ENCODE data around the gene TRIP6.
"Not testable (repeated sequence)": the region's sequence is repeated elsewhere in the genome, so short reads cannot be mapped to it uniquely, and the experiment has no call there.

TRIP6 gene

GRCh38 chr7:100891568-100892247, 24.5 kb downstream of the TRIP6 start:
- no peak for DNase-seq

DNA sequence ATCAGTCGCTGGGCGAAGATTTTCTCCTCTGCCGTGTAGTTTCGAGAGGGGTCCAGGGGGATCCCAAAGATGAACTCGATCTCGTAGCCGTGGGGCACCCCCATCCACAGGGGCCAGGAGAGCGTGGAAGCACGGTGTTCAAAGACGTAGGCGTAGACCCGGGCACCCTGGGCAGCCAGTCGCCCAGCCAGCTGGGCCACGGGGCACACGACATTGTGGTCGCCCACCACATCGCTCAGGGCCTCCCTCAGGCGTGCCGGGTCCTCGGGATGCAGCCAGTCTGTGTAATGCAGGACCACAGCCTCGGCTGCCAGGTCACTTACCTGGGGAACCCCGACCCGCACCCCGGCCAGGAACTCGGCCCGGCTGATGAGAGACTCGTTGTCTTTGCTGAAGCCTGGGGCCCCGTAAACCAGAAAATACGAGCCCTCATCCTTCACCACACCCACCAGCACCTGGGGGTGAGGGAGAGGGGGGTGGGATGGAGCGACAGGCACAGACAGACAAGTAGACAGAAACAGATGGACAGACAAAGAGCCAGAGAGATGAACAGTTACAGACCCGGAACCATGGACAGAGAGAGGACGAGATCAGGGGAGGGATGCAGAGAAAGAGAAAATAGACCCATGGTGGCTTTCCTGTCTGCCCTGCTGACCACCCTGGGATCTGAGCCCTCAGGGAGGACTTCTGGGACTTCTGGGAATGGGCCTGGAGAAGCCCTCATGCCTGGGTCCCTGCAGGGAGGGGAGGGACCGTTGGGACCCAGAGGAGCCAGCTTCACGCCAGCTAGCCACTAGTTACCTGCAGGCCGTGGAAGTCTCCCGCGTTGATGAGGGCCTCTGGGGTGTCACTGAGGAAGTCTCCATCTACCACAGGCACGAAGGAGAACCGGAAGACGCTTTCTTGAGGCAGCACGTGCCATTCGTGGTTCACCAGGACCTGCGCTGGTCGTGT, 25.5 kb downstream of the TRIP6 start:
- DNase-seq = no peak

DNA sequence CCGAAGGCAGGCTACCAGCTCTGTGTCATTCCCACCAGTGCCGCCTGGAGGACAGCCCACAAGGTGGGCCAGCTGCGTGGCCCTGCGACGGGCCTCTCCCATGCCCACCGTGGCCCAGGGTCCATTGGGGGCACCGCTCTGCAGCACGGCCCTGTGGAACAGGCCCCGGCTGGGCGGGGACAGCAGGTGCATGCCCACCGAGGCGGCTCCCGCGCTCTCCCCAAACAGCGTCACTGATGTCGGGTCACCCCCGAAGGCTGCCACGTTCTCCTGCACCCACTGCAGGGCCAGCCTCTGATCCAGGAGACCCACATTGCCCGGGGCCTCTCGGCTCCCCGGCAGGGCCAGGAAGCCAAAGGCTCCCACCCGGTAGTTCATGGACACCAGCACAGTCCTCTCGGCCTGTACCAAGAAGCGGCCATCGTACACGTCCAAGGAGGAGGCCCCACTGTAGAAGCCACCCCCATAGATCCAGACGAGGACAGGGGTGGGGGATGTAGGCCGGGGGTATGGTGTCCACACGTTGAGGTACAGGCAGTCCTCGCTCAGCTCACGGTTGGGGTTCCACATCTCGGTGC, 26.2 kb downstream of the TRIP6 start:
- DNase-seq = no peak

GRCh38 chr7:100893910-100894721, 26.9 kb downstream of the TRIP6 start:
- DNase-seq = no peak

DNA sequence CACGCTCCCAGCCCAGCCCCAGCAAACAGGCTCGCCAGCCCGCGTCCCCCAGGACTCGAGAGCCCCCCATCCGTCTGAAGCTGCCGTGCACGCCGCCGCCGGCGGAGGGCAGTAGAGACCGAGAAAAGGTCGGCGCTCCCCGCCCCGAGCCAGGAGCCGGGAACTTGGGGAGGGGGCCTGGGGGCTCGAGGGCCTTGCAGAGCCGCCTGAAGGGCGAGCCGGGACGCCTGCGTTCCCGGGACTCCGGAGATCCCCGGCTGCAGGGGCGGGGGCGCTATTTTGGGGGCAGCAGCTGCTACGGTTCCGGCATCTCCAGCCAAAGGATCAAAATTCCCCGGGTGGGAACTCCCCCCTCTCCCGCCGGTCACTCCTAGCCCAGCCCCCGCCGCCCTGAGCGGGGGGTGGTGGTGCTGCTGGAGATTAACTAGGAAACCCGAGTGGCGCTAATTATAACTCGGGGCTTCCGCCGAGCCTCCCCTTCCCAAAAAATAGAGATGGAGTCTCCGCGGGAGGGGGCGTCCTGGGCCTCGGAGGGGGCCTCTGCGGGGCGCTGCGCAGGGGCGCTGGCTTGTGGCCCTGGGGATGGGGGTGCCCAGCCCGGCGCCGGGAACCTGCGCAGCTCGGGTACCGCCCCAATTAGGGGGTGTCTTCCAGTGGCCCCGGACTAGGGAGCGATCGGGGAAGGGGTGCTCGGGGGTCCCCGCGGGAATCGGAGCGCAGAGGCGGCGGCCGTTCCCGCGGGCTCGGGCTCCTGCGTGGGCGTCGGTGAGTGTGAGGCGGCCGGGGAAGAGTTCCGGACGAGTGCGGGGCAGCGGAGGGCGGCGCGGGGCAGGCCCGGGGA, 27.9 kb downstream of the TRIP6 start:
- DNase-seq = peak; percentile 62

DNA sequence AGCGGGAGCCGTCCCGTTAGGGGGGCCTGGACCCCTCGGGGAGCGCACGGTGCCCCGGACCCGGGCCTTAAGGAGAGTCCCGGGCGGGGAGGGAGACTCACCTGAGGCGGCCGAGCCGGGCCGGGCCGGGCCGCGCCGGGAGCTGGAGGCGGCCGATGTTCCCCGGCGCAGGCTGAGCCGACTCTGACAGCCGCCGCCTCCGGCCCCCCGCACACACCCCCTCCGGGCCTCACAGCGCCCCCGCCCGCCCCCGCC, 28.4 kb downstream of the TRIP6 start, which contains the start of gene ACHE:
Gene ACHE (minus strand): TSS at position 188 of the 255 bp plus-strand sequence. CDS start 1,656 bp downstream, outside the sequence.
- DNase-seq = no peak

GRCh38 chr7:100895956-100896731, 29.0 kb downstream of the TRIP6 start:
- DNase-seq = no peak

DNA sequence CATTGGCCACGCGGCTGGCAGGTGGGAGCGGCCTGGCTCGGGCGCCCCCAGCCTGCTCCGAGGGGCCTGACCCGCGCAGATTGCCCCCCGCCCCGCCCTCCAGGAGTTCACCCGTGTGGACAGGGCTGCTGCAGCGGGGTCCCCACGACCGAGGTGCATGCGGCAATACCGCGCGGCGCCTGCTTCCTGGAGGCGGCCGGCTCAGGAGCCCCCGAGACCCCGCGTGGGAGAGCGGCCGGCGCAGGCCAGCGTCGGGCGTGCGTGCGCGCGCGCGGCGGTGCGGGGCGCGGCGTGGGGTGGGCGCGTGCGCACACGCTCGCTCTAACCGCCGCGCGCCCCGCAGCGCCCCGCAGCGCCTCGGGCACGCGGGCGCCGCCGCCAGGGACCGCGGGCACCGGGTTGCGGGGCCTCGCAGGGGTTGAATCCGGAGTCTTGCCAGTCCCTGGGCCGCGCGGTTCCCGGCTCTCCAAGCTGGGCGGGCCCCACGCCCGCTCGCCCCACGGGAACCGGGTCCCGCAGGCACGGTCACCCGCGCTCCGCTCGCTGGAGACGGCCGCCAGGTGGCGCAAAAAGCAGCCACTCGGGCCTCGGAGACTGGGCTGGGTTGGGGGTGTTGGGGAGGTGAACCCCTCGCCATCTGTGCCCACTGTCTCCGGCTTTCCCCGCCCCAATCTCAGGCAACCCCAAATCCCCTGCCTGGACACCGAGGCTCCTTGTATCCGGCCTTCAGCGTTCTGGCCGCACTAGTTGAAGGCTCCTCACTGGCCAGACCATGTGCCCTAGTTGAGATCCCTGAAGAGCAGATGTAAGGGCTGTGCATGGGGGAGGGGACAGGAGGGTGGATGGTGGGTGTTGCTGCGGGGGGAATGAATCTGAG, 29.8 kb downstream of the TRIP6 start:
- DNase-seq = peak; percentile 73

GRCh38 chr7:100897772-100898454, 30.7 kb downstream of the TRIP6 start:
- DNase-seq = no peak

DNA sequence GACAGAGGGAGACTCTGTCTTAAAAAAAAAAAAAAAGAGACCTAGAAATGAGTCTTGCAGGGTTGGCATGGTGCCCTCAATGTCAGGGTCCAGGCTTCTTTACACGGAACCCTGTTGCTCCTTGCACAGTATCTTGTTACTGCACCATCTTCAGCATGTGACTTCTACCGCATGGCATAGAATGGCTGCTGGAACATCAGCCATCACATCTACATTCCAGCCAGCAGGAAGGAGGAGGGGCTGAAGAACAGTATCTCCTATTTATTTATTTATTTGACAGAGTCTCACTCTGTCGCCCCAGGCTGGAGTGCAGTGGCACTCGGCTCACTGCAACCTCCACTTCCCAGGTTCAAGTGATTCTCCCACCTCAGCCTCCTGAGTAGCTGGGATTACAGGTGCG, 32.2 kb downstream of the TRIP6 start:
- DNase-seq = no peak

GRCh38 chr7:100900978-100901377, 33.8 kb downstream of the TRIP6 start:
- no peak for DNase-seq

DNA sequence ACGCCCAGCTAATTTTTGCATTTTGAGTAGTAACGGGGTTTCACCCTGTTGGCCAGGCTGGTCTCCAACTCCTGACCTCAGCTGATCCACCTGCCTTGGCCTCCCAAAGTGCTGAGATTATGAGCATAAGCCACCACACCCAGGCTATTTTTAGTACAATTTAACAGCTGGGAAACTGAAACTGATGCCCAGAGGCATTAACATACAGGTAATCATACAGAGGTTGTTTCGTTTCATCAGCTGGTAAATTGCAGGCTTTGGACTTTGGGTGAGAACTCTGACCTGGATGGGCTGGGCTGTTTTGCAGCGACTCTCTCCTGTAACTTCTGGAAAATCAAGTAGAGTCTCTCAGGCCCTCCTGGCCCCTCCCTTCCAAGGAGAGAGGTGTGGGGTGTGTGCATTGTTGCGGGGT, 34.7 kb downstream of the TRIP6 start:
- DNase-seq = no peak

GRCh38 chr7:100902638-100903037, 35.5 kb downstream of the TRIP6 start:
- no peak for DNase-seq

- no peak for DNase-seq
Measured at GRCh38 chr7:100908512-100908911, 41.3 kb downstream of the TRIP6 start.

DNA sequence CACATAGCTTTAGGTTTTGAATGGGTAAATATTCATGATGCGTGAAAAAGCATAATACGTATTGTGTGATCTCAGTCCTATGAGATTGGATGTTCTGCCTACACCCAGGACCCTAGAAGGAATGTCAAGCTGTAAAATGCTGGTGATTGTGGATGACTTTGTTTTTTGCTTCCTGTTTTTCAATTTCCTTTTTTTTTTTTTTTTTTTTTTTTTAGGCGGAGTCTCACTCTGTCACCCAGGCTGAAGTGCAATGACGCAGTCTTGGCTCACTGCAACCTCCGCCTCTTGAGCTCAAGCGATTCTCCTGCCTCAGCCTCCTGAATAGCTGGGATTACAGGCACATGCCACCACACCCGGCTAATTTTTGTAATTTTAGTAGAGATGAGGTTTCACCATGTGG, 43.3 kb downstream of the TRIP6 start:
- not testable (repeated sequence) for DNase-seq

DNA sequence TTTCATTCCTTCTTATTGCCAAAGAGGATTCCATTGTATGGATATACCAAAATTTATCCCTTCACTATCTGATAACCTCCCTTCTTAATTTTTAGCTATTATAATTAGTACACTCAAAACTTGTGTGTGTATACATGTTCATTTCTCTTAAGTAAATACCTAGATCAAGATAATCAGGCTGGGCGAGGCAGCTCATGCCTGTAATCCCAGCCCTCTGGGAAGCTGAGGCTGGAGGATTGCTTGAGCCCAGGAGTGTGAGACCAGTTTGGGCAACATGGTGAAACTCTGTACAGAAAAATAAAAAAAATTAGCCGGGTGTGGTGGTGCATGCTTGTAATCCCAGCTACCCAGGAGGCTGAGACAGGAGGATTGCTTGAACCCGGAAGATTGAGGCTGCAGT, 44.3 kb downstream of the TRIP6 start:
- DNase-seq = no peak

GRCh38 chr7:100914208-100914878, 47.2 kb downstream of the TRIP6 start:
- no peak for DNase-seq

DNA sequence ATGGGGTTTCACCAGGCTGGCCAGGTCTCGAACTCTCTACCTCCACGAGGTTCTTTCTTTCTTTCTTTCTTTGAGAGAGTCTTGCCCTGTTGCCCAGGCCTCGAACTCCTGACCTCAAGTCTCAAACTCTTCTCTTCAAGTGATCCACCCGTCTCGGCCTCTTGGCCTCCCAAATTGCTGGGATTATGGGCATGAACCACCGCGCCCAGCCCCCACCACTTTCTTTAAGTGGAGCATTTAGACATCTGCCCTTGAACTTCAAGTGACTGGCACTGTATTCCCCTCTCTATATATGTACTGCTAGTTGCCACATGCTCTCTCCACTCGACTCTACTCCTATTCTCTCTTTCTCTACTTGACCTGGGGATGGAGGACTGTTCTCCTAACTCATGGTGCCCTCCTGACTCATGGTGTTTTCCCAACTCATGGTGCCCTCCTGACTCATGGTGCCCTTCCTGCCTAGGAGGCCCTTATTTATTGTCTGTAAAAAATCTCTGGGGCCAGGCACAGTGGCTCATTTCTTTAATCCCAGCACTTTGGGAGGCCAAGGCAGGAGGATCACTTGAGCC, 47.8 kb downstream of the TRIP6 start:
- DNase-seq = no peak

DNA sequence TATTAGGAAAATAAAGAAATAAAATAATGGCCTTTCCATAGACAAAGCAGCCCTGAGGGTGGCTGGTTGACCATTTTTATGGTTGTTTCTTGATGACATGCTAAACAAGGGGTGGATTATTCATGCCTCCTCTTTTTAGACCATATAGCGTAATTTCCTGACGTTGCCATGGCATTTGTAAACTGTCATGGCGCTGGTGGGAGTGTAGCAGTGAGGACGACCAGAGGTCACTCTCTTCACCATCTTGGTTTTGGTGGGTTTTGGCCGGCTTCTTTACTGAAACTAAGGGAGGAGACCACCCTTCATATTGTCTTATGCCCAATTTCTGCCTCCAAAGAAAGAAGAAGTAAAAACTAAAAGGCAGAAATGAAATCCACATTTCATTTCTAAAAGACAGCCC, 52.1 kb downstream of the TRIP6 start:
- not testable (repeated sequence) for DNase-seq

Measured in stimulated activated CD4-positive, alpha-beta T cell treated with anti-CD3 and anti-CD28 coated beads, Interleukin-12 subunit alpha, Interleukin-12 subunit beta, amount 100 ng/mL, for 4 hours (primary cell).